ENCODE results near the gene HMCN1. TPM values are rescaled to one million over a fixed set of nuclear protein-coding genes. Genes with fewer than 3 reads are reported as not detected.

Gene HMCN1
- total RNA-seq, 1 donor from 2014 or later = 8.9 TPM

DNA sequence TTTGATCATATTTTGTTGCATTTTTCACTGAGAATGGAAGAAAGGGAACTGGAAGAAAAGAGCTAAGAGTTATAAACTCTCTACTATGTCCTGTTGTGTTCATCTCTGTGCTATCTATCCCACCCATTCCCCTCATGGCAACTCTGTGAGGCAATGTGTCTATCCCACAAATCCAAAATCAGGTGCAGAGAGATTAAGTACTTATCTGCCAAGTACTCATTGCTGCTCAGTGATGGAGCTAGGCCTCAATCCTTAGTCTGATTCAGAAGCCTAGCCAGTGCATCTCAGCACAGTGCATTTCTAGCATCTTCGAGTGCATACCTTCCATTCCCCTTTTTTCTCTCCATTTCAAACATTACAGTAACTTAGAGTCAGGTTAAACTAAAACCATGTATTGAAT, 370.3 kb downstream of the HMCN1 start:
- peaks cover 9% of the 10 kb centered on the region for H3K36me3 ChIP-seq
- no peak overlapping the region for H3K27ac ChIP-seq (replicated peaks)
- TF ChIP-seq, protein P1, sequence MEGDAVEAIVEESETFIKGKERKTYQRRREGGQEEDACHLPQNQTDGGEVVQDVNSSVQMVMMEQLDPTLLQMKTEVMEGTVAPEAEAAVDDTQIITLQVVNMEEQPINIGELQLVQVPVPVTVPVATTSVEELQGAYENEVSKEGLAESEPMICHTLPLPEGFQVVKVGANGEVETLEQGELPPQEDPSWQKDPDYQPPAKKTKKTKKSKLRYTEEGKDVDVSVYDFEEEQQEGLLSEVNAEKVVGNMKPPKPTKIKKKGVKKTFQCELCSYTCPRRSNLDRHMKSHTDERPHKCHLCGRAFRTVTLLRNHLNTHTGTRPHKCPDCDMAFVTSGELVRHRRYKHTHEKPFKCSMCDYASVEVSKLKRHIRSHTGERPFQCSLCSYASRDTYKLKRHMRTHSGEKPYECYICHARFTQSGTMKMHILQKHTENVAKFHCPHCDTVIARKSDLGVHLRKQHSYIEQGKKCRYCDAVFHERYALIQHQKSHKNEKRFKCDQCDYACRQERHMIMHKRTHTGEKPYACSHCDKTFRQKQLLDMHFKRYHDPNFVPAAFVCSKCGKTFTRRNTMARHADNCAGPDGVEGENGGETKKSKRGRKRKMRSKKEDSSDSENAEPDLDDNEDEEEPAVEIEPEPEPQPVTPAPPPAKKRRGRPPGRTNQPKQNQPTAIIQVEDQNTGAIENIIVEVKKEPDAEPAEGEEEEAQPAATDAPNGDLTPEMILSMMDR (IDR thresholded peaks at IDR 0.05; ENCODE audit: borderline replicate concordance) = no peak
- peaks cover 17% of the 10 kb centered on the region for H3K4me1 ChIP-seq
- no peaks in the 10 kb centered on the region for H3K9me3 ChIP-seq (replicated peaks)
- DNase-seq = no peak
- no peak overlapping the region for H3K4me3 ChIP-seq
- H3K27me3 ChIP-seq (ENCODE audit: low read depth) = no peaks in the 10 kb centered on the region
- intact Hi-C loops (cut with micrococcal nuclease) = no loop called here

DNA sequence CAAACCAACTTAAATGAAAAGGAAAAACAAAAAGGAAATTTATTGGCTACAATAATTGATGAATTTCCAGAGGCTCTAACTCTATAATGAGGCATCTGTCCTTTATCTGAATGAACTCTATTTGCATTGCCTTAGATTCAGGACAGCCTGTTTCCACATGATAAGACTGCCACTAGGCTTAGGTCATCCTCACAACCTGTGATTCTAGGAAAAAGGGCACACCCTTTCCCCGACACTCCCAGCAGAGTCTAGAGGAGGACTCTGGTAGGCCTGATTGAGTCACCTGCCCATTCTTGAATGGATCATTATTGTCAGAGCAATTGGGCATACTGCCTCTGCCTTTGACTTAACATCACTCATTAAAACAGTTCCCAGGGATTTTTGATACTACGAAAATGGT, 378.1 kb downstream of the HMCN1 start:
- Histone ChIP-seq H3K4me1 (no peaks in the 10 kb centered on the region), H3K4me3 (no peak overlapping the region), H3K27me3 (ENCODE audit: low read depth) (no peaks in the 10 kb centered on the region), H3K9me3 (replicated peaks) (no peaks in the 10 kb centered on the region), H3K36me3 (peaks cover 27% of the 10 kb centered on the region), H3K27ac (replicated peaks) (no peak overlapping the region)
- TF ChIP-seq, protein P1 (IDR thresholded peaks at IDR 0.05; ENCODE audit: borderline replicate concordance) = no peak
- intact Hi-C loops (cut with micrococcal nuclease) = no loop called here
- no peak for DNase-seq

DNA sequence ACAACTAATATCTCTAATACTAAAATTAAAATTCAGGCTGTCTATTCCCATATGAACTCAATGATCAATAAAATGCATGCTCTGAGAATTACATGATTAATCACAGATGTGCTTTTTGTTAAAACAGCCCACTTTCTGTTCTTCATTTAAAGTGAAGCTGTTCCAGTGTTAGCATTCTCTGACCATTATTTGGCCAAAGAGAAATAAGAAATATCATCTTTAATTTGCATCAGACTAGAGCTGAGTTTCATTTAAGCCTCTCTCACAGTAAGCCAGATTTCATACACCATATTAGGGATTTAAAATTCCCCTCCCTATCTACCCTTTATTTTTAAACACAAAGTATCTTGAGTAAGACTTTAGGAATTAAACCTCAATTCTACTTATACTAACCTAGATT, 379.3 kb downstream of the HMCN1 start:
- intact Hi-C loops (cut with micrococcal nuclease) = no loop called here
- TF ChIP-seq, protein P1 (IDR thresholded peaks at IDR 0.05; ENCODE audit: borderline replicate concordance) = no peak
- H3K4me3 ChIP-seq = no peak overlapping the region

DNA sequence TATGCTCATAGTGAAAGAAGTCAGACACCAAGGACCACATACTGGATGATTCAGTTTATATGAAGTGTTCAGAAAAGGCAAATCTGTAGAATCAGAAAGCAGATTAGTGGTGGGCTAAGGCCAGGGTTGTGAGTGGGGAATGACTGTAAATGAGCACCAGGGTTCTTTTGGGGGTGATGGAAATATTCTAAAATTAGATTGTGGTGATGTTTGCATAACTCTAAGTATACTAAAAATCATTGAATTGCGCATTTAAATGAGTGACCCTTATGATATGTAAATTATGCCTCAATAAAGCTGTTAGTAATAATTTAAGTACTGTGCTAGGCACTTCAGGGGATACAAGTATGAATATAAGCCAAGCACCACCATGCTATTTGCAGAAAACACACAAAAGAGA, 384.5 kb downstream of the HMCN1 start:
- no peak overlapping the region for H3K4me3 ChIP-seq
- no peaks in the 10 kb centered on the region for H3K9me3 ChIP-seq (replicated peaks)
- TF ChIP-seq, protein P1 (IDR thresholded peaks at IDR 0.05; ENCODE audit: borderline replicate concordance) = no peak
- no peak overlapping the region for H3K27ac ChIP-seq (replicated peaks)
- no peaks in the 10 kb centered on the region for H3K27me3 ChIP-seq (ENCODE audit: low read depth)
- H3K36me3 ChIP-seq = peaks cover 24% of the 10 kb centered on the region
- DNase-seq = no peak
- no peaks in the 10 kb centered on the region for H3K4me1 ChIP-seq
- intact Hi-C loops (cut with micrococcal nuclease) = no loop called here

More for the DNA sequence above, 379.3 kb downstream of the HMCN1 start:
- Histone ChIP-seq H3K4me1 (no peaks in the 10 kb centered on the region), H3K9me3 (replicated peaks) (no peaks in the 10 kb centered on the region), H3K27ac (replicated peaks) (no peak overlapping the region), H3K36me3 (peaks cover 29% of the 10 kb centered on the region), H3K27me3 (ENCODE audit: low read depth) (no peaks in the 10 kb centered on the region)
- DNase-seq = no peak

DNA sequence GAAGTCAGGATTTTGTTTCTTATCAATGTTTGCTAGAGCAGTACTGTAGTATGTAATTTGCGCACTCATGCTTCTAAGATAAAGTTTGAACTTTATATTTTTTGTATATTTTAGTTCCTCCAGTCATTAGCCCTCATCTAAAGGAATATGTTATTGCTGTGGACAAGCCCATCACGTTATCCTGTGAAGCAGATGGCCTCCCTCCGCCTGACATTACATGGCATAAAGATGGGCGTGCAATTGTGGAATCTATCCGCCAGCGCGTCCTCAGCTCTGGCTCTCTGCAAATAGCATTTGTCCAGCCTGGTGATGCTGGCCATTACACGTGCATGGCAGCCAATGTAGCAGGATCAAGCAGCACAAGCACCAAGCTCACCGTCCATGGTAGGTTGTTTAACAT, 388.6 kb downstream of the HMCN1 start:
- TF ChIP-seq, protein P1 (IDR thresholded peaks at IDR 0.05; ENCODE audit: borderline replicate concordance) = no peak
- intact Hi-C loops (cut with micrococcal nuclease) = no loop called here
- Histone ChIP-seq H3K27me3 (ENCODE audit: low read depth) (no peaks in the 10 kb centered on the region), H3K27ac (replicated peaks) (no peak overlapping the region), H3K9me3 (replicated peaks) (no peaks in the 10 kb centered on the region), H3K4me1 (no peaks in the 10 kb centered on the region), H3K4me3 (no peak overlapping the region), H3K36me3 (peaks cover 11% of the 10 kb centered on the region)
- no peak for DNase-seq

DNA sequence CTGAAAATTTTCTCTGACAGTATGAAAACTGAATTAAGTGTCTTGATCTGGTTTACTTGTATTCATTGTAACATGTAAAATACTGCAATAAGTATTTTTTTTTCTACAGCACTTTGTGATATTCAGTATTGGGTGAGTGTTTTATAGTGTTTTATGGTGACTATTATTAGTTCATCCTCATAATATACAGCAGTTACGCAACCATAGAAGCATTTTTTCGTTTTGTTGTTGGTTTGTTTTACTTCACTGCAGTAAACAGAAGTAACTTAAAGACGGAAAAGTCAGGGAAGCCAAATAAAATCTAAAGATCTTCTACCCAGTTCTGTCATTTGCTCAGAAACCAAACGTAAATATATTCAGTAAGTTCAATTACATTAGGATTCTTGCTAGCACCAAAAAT, 390.8 kb downstream of the HMCN1 start:
- H3K27ac ChIP-seq (replicated peaks) = no peak overlapping the region
- no peak overlapping the region for H3K4me3 ChIP-seq
- intact Hi-C loops (cut with micrococcal nuclease) = no loop called here
- no peaks in the 10 kb centered on the region for H3K4me1 ChIP-seq
- no peak for DNase-seq
- no peaks in the 10 kb centered on the region for H3K27me3 ChIP-seq (ENCODE audit: low read depth)
- no peaks in the 10 kb centered on the region for H3K9me3 ChIP-seq (replicated peaks)
- TF ChIP-seq, protein P1 (IDR thresholded peaks at IDR 0.05; ENCODE audit: borderline replicate concordance) = no peak
- peaks cover 6% of the 10 kb centered on the region for H3K36me3 ChIP-seq
